ENCODE measurements around the gene POLD1. TPM values are rescaled to one million over a fixed set of nuclear protein-coding genes. Genes with fewer than 3 reads are reported as not detected.

Gene POLD1
- total RNA-seq, 4 donors from 2014 or later: 4.1 to 15.6 (median 10.9) TPM

GRCh38 chr19:50393589-50393988 lies 9.4 kb downstream of the POLD1 start:
- TF ChIP-seq, protein P1, sequence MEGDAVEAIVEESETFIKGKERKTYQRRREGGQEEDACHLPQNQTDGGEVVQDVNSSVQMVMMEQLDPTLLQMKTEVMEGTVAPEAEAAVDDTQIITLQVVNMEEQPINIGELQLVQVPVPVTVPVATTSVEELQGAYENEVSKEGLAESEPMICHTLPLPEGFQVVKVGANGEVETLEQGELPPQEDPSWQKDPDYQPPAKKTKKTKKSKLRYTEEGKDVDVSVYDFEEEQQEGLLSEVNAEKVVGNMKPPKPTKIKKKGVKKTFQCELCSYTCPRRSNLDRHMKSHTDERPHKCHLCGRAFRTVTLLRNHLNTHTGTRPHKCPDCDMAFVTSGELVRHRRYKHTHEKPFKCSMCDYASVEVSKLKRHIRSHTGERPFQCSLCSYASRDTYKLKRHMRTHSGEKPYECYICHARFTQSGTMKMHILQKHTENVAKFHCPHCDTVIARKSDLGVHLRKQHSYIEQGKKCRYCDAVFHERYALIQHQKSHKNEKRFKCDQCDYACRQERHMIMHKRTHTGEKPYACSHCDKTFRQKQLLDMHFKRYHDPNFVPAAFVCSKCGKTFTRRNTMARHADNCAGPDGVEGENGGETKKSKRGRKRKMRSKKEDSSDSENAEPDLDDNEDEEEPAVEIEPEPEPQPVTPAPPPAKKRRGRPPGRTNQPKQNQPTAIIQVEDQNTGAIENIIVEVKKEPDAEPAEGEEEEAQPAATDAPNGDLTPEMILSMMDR (IDR thresholded peaks at IDR 0.05; ENCODE audit: low read depth): no peak

- TF ChIP-seq, protein P1 (IDR thresholded peaks at IDR 0.05; ENCODE audit: low read depth): no peak
These were observed 9.9 kb downstream of the POLD1 start for GRCh38 chr19:50394017-50394416.

- TF ChIP-seq, protein P1 (IDR thresholded peaks at IDR 0.05; ENCODE audit: low read depth): no peak
These were observed 14.7 kb downstream of the POLD1 start for GRCh38 chr19:50398675-50399367.

DNA sequence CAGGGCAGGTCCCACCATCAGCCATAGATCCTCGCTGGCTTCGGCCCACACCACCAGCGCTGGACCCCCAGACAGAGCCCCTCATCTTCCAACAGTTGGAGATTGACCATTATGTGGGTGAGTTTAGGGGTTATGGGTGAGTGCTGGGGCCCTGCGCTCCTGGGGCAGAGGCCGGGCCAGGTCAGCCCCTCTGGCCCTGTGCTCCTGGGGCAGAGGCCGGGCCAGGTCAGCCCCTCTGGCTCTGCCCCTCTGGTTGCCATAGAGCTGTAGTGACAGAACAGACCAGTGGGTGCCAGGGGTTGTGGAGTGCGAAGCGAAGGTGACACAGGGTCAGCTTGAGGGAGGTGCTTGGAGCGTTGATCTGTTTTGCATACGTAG lies 15.2 kb downstream of the POLD1 start:
- TF ChIP-seq, protein P1 (IDR thresholded peaks at IDR 0.05; ENCODE audit: low read depth): no peak

DNA sequence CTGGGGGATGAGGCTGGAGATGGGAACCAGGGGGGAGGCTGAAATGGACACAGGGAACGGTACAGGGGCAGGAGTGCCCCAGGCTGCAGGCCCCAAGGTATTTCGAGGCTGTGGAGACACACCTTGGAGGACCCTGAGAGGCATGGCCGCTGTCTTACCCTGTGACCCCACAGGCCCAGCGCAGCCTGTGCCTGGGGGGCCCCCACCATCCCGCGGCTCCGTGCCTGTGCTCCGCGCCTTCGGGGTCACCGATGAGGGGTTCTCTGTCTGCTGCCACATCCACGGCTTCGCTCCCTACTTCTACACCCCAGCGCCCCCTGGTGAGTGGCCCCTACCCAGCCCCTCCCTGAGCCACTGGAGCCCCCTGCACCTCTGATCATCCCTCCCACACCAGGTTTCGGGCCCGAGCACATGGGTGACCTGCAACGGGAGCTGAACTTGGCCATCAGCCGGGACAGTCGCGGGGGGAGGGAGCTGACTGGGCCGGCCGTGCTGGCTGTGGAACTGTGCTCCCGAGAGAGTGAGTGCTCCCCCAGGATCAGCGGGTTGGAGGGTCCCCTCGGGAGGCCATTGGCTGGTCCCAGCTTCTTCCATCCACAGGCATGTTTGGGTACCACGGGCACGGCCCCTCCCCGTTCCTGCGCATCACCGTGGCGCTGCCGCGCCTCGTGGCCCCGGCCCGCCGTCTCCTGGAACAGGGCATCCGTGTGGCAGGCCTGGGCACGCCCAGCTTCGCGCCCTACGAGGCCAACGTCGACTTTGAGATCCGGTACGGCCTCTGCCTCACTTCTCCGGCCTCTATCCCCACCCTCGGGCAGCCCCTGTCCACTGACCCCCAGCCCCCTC lies 17.7 kb downstream of the POLD1 start:
- TF ChIP-seq, protein P1 (IDR thresholded peaks at IDR 0.05; ENCODE audit: low read depth): no peak

- TF ChIP-seq, protein P1 (IDR thresholded peaks at IDR 0.05; ENCODE audit: low read depth): no peak
These were observed 18.6 kb downstream of the POLD1 start for GRCh38 chr19:50402544-50403301.
